Gastrocnemius medialis (tissue), 4 donors: Measurements from ENCODE around the gene TMEM168.

Experiments used
- CTCF ChIP-seq, 5 experiments: fragments of 450-650 bp in 3 of 5; fragments of 200-600 bp in 2 of 5; sonication (generic) in 2 of 5; IDR thresholded peaks in 4 of 5; conservative IDR thresholded peaks in 1 of 5; 1 replicate in 4 of 5; 2 replicates in 1 of 5; pipeline ENCODE4 v1.5.1; 2016 to 2019; ENCODE audit warnings: antibody characterized with exemption in 5 of 5, mild to moderate bottlenecking in 3 of 5, moderate library complexity in 3 of 5
- POLR2A ChIP-seq, 2 donors: fragments of 450-650 bp; IDR thresholded peaks; one replicate each; pipeline ENCODE4 v1.6.1; 2017; ENCODE audit warnings: antibody characterized with exemption in 2 of 2, mild to moderate bottlenecking in 2 of 2, moderate library complexity in 2 of 2

GRCh38 chr7:112788778-112789343 is 1.3 kb downstream of the TMEM168 start:
- no peak for TF ChIP-seq CTCF (IDR thresholded peaks at IDR 0.05 in 4 of 5, conservative IDR thresholded peaks at IDR 0.05 in 1 of 5)
- TF ChIP-seq POLR2A (IDR thresholded peaks at IDR 0.05): no peak
